Keratinocyte (primary cell): Measurements from ENCODE around the gene VAV2. TPM values are rescaled to one million over a fixed set of nuclear protein-coding genes. Genes with fewer than 3 reads are reported as not detected.

ENCODE experiments used
- DNase-seq: peaks from one replicate; pipeline ENCODE4 v3.0.0-alpha.2; 2011; ENCODE audit warnings: low read depth, missing footprints, low spot score
- FAIRE-seq: peaks from 2 replicates; lab custom pipeline; 2011; peaks lifted over from hg19 to GRCh38; lab: Jason Lieb, UNC
- H2AFZ ChIP-seq: 2 replicates; pipeline ENCODE4 v1.6.0; 2012; ENCODE audit warnings: low read length, control low read depth, inconsistent platforms; ENCODE audit not compliant: control insufficient read depth
- H3K27ac ChIP-seq: 2 replicates; pipeline ENCODE4 v1.5.1; 2011; ENCODE audit warnings: low read length; ENCODE audit not compliant: control insufficient read depth, insufficient read depth
- H3K27me3 ChIP-seq: 3 replicates; pipeline ENCODE4 v1.6.0; 2011; ENCODE audit warnings: low read length; ENCODE audit not compliant: control insufficient read depth, insufficient read depth; ENCODE audit errors: extremely low read depth
- H3K36me3 ChIP-seq, 2 experiments: 2 replicates in 1 of 2; 3 replicates in 1 of 2; pipeline ENCODE4 v1.5.1; 2011; ENCODE audit warnings: low read length in 2 of 2, mild to moderate bottlenecking in 1 of 2; ENCODE audit not compliant: control insufficient read depth in 2 of 2, insufficient read depth in 2 of 2; ENCODE audit errors: extremely low read depth in 1 of 2
- H3K4me1 ChIP-seq: 3 replicates; pipeline ENCODE4 v1.5.1; 2011; ENCODE audit warnings: low read length; ENCODE audit not compliant: control insufficient read depth, insufficient read depth; ENCODE audit errors: extremely low read depth
- H3K4me2 ChIP-seq: 3 replicates; pipeline ENCODE4 v1.6.0; 2011; ENCODE audit warnings: low read depth, low read length; ENCODE audit not compliant: control insufficient read depth, insufficient read depth; ENCODE audit errors: extremely low read depth
- H3K4me3 ChIP-seq, 3 experiments: fragments of 200-600 bp in 1 of 3; sonication (generic) in 1 of 3; 2 replicates in 2 of 3; 3 replicates in 1 of 3; pipeline ENCODE4 v1.5.1; 2011 to 2016; ENCODE audit warnings: low read length in 3 of 3, mild to moderate bottlenecking in 3 of 3, control low read depth in 2 of 3, inconsistent platforms in 1 of 3, low read depth in 1 of 3, mixed read lengths in 1 of 3, mixed run types in 1 of 3, moderate library complexity in 1 of 3; ENCODE audit not compliant: control insufficient read depth in 2 of 3, insufficient read depth in 2 of 3; ENCODE audit errors: extremely low read depth in 1 of 3
- H3K79me2 ChIP-seq: 2 replicates; pipeline ENCODE4 v1.6.0; 2012; ENCODE audit warnings: low read length; ENCODE audit not compliant: control insufficient read depth, insufficient read depth
- H3K9ac ChIP-seq: 3 replicates; pipeline ENCODE4 v1.6.0; 2011; ENCODE audit warnings: low read length; ENCODE audit not compliant: control insufficient read depth, insufficient read depth; ENCODE audit errors: extremely low read depth
- H3K9me1 ChIP-seq: 3 replicates; pipeline ENCODE4 v1.6.0; 2011; ENCODE audit warnings: low read length; ENCODE audit not compliant: control insufficient read depth, insufficient read depth; ENCODE audit errors: extremely low read depth
- H3K9me3 ChIP-seq: 2 replicates; pipeline ENCODE4 v1.5.1; 2012; ENCODE audit warnings: low read depth, low read length; ENCODE audit not compliant: control insufficient read depth
- H4K20me1 ChIP-seq: 3 replicates; pipeline ENCODE4 v1.6.0; 2011; ENCODE audit warnings: low read length; ENCODE audit not compliant: control insufficient read depth, insufficient read depth; ENCODE audit errors: extremely low read depth
- CTCF ChIP-seq, 3 experiments: IDR thresholded peaks in 1 of 3; conservative IDR thresholded peaks in 1 of 3; optimal IDR thresholded peaks in 1 of 3; 2 replicates in 2 of 3; 3 replicates in 1 of 3; pipeline versions ENCODE3 to v1.5.1; 2011; ENCODE audit warnings: low read length in 3 of 3, mild to moderate bottlenecking in 3 of 3, moderate library complexity in 2 of 3, control low read depth in 1 of 3, inconsistent platforms in 1 of 3; ENCODE audit not compliant: insufficient read depth in 2 of 3; ENCODE audit errors: extremely low read depth in 1 of 3
- EZH2 ChIP-seq: IDR thresholded peaks from one replicate; pipeline ENCODE4 v1.6.1; 2012; ENCODE audit warnings: inconsistent platforms, mild to moderate bottlenecking, low read length, moderate library complexity
- dilution Hi-C: fragments of 300-500 bp; cut with MboI; formaldehyde crosslinking; loops from one replicate; pipeline ENCODE4 v1.7.0; 2020; ENCODE audit warnings: low sequenced_read_pairs; ENCODE audit not compliant: extremely low pct_ligation_motif_present
- polyA plus RNA-seq, 5 experiments: library from polyadenylated mRNA; depleted of rRNA in 3 of 5; stranded (reverse) in 3 of 5; stranded (forward) in 1 of 5; unstranded in 1 of 5; fragments of >200 nt; gene quantifications; 1 replicate in 1 of 5; 2 replicates in 3 of 5; 3 replicates in 1 of 5; pipeline versions ENCODE4 v1.2.1 to v1.2.3, GENCODE V29; 2011 to 2012; ENCODE audit warnings: missing spikeins in 2 of 5, low read depth in 1 of 5, low replicate concordance in 1 of 5

Gene VAV2
- polyA plus RNA-seq, 1 donor (not counting 4 experiments of a cell fraction or from before 2014, with no cell fraction given) = 16.4 TPM

- Histone ChIP-seq H3K9ac (no peak overlapping the region), H3K9me1 (no peaks in the 10 kb centered on the region)
- dilution Hi-C loops = no loop called here
Observed at GRCh38 chr9:134028575-134029247, 36.6 kb upstream of the VAV2 start.

GRCh38 chr9:134028076-134028475, 36.0 kb upstream of the VAV2 start:
- no peak overlapping the region for H3K4me3 ChIP-seq
- no peak for DNase-seq
- no peak overlapping the region for H2AFZ ChIP-seq
- dilution Hi-C loops = no loop called here
- H3K4me1 ChIP-seq = peaks cover 3% of the 10 kb centered on the region
- H3K27ac ChIP-seq = no peak overlapping the region
- H3K4me2 ChIP-seq = no peak overlapping the region
- no peak overlapping the region for H3K9ac ChIP-seq
- no peaks in the 10 kb centered on the region for H3K9me1 ChIP-seq
- FAIRE-seq = no peak
- no peaks in the 10 kb centered on the region for H3K79me2 ChIP-seq
- H3K9me3 ChIP-seq = no peaks in the 10 kb centered on the region
- TF ChIP-seq CTCF (optimal IDR thresholded peaks at IDR 0.05 in 1 of 3, IDR thresholded peaks at IDR 0.05 in 1 of 3, conservative IDR thresholded peaks at IDR 0.05 in 1 of 3; ENCODE audit: extremely low read depth in 1 of 3, insufficient read depth in 2 of 3, low read length in 3 of 3) (no peak), EZH2 (no peak)
- H3K27me3 ChIP-seq = no peaks in the 10 kb centered on the region
- H3K36me3 ChIP-seq = peaks cover 3 to 10% of the 10 kb centered on the region in 2 experiments
- H4K20me1 ChIP-seq = no peaks in the 10 kb centered on the region

More at GRCh38 chr9:134028575-134029247, 36.6 kb upstream of the VAV2 start:
- H3K9me3 ChIP-seq = no peaks in the 10 kb centered on the region
- H3K27me3 ChIP-seq = no peaks in the 10 kb centered on the region
- peaks cover 6 to 11% of the 10 kb centered on the region in 2 experiments for H3K36me3 ChIP-seq
- no peaks in the 10 kb centered on the region for H4K20me1 ChIP-seq
- H3K79me2 ChIP-seq = no peaks in the 10 kb centered on the region
- no peak for FAIRE-seq
- no peak overlapping the region for H3K4me3 ChIP-seq
- peaks cover 3% of the 10 kb centered on the region for H3K4me1 ChIP-seq
- no peak for DNase-seq
- TF ChIP-seq EZH2 (no peak), CTCF (optimal IDR thresholded peaks at IDR 0.05 in 1 of 3, IDR thresholded peaks at IDR 0.05 in 1 of 3, conservative IDR thresholded peaks at IDR 0.05 in 1 of 3; ENCODE audit: extremely low read depth in 1 of 3, insufficient read depth in 2 of 3, low read length in 3 of 3) (no peak)
- H3K4me2 ChIP-seq = no peak overlapping the region
- no peak overlapping the region for H3K27ac ChIP-seq
- no peak overlapping the region for H2AFZ ChIP-seq
